Measurements from ENCODE around the gene LANCL1. TPM values are rescaled to one million over a fixed set of nuclear protein-coding genes. Genes with fewer than 3 reads are reported as not detected.
"Not testable (repeated sequence)": the region's sequence is repeated elsewhere in the genome, so short reads cannot be mapped to it uniquely, and the experiment has no call there.

Gene LANCL1
- polyA plus RNA-seq, 4 donors: 8.6 to 41.3 (median 15.2) TPM

DNA sequence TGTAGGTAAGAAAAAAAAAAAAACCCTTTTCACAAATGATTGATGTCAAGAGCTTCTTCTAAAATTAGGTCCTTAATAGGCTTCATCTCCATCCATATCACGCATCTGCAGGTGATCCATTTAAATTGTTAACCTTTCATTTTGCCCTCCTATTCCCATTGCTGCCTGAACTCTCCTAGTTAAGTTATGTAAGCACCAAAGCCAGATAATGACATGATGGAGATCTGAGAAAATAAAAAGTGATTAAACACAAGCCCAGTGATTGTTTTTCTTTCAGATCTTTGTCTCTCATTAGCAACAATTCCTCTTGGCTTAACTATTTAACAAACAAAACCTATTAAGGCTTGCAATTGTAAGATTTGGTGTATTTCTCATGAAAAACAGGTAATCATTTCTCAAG, 20.0 kb downstream of the LANCL1 start:
- no peak overlapping the region for H3K27ac ChIP-seq (ENCODE audit: low read depth in 1 of 3, low read length in 2 of 3)
- no peaks in the 10 kb centered on the region for H3K9me3 ChIP-seq (ENCODE audit: control insufficient read depth in 2 of 2, insufficient read depth in 1 of 2, low read depth in 1 of 2, low read length in 1 of 2)
- H3K36me3 ChIP-seq (ENCODE audit: control insufficient read depth in 3 of 3, insufficient read depth in 2 of 3, low read depth in 1 of 3, low read length in 3 of 3): peaks cover 0 to 11% (median 8%) of the 10 kb centered on the region in 3 donors
- H3K27me3 ChIP-seq (ENCODE audit: control insufficient read depth in 3 of 3, insufficient read depth in 3 of 3, low read length in 3 of 3): no peaks in the 10 kb centered on the region
- DNase-seq: no peak
- FAIRE-seq: no peak
- H3K4me3 ChIP-seq (ENCODE audit: low read depth in 1 of 3, low read length in 3 of 3): no peak overlapping the region
- WGBS, 3 donors: 84 to 96% (median 92%) methylated on average over 1 of the region's 1 CpG
- no peaks in the 10 kb centered on the region for H3K4me1 ChIP-seq (ENCODE audit: control insufficient read depth in 3 of 3, insufficient read depth in 2 of 3, low read depth in 1 of 3, low read length in 2 of 3)

DNA sequence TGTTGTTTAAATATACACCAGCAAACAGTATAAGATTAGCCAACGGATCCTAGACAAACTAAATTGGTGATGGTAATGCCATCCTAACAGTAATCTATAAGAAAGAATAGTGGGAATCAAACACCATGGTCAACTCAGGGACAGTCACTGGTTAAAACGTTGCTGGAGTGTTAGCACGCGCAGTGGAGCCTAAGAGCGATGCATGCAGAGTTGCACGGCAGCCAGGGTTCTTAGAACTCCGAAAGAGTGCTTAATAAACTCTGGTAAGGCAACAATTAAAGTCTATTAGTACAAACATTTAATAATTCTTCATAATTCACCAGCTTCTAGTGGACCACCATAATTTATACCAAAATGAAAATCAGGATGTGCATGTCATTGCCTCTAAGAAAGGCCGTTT, 22.2 kb downstream of the LANCL1 start:
- Histone ChIP-seq H3K4me3 (ENCODE audit: low read depth in 1 of 3, low read length in 3 of 3) (no peak overlapping the region), H3K27me3 (ENCODE audit: control insufficient read depth in 3 of 3, insufficient read depth in 3 of 3, low read length in 3 of 3) (no peaks in the 10 kb centered on the region), H3K9me3 (ENCODE audit: control insufficient read depth in 2 of 2, insufficient read depth in 1 of 2, low read depth in 1 of 2, low read length in 1 of 2) (no peaks in the 10 kb centered on the region), H3K27ac (ENCODE audit: low read depth in 1 of 3, low read length in 2 of 3) (no peak overlapping the region), H3K4me1 (ENCODE audit: control insufficient read depth in 3 of 3, insufficient read depth in 2 of 3, low read depth in 1 of 3, low read length in 2 of 3) (no peaks in the 10 kb centered on the region), H3K36me3 (ENCODE audit: control insufficient read depth in 3 of 3, insufficient read depth in 2 of 3, low read depth in 1 of 3, low read length in 3 of 3) (peaks cover 0 to 9% (median 7%) of the 10 kb centered on the region in 3 donors)
- FAIRE-seq: no peak
- DNase-seq: no peak
- WGBS, 3 donors: 88 to 91% (median 90%) methylated on average over 8 of the region's 8 CpGs

DNA sequence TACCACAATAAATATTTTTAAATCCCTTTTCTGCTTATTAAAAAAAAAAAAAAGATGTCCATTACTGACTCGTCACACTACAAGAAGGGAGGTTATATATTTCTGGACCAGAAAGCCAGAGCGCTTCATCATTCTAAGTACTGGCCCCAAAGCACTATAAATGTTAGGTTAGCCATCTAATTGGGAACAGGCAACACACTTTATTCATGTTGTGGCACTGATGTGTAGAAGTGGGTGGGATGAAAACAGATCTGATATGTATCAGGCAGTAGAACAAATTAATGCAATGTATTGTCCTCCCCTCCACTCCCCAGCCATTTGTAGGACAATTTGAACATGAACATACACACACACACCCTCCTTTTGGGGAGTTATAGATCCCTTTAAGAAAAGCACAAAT, 24.4 kb downstream of the LANCL1 start:
- Histone ChIP-seq H3K4me1 (ENCODE audit: control insufficient read depth in 3 of 3, insufficient read depth in 2 of 3, low read depth in 1 of 3, low read length in 2 of 3) (no peaks in the 10 kb centered on the region), H3K4me3 (ENCODE audit: low read depth in 1 of 3, low read length in 3 of 3) (no peak overlapping the region), H3K27ac (ENCODE audit: low read depth in 1 of 3, low read length in 2 of 3) (no peak overlapping the region), H3K27me3 (ENCODE audit: control insufficient read depth in 3 of 3, insufficient read depth in 3 of 3, low read length in 3 of 3) (no peaks in the 10 kb centered on the region), H3K9me3 (ENCODE audit: control insufficient read depth in 2 of 2, insufficient read depth in 1 of 2, low read depth in 1 of 2, low read length in 1 of 2) (no peaks in the 10 kb centered on the region), H3K36me3 (ENCODE audit: control insufficient read depth in 3 of 3, insufficient read depth in 2 of 3, low read depth in 1 of 3, low read length in 3 of 3) (peaks cover 0 to 7% (median 7%) of the 10 kb centered on the region in 3 donors)
- DNase-seq (no peak), FAIRE-seq (no peak)
- WGBS, 3 donors: 98 to 99% (median 98%) methylated on average over 2 of the region's 2 CpGs

DNA sequence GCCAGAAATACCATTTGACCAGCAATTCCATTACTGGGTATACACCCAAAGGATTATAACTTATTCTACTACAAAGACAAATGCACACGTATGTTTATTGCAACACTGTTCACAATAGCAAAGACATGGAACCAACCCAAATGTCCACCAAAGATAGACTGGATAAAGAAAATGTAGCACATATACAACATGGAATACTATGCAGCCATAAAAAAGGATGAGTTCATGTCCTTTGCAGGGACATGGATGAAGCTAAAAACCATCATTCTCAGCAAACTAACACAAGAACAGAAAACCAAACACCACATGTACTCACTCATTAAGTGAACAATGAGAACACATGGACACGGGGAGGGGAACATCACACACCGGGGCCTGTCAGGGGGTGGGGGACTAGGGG, 25.6 kb downstream of the LANCL1 start:
- 95 to 100% (median 99%) methylated on average over 3 of the region's 3 CpGs for WGBS, 3 donors
- not testable (repeated sequence) for DNase-seq; FAIRE-seq; H3K27ac ChIP-seq (ENCODE audit: low read depth in 1 of 3, low read length in 2 of 3); H3K4me1 ChIP-seq (ENCODE audit: control insufficient read depth in 3 of 3, insufficient read depth in 2 of 3, low read depth in 1 of 3, low read length in 2 of 3); H3K36me3 ChIP-seq (ENCODE audit: control insufficient read depth in 3 of 3, insufficient read depth in 2 of 3, low read depth in 1 of 3, low read length in 3 of 3); H3K27me3 ChIP-seq (ENCODE audit: control insufficient read depth in 3 of 3, insufficient read depth in 3 of 3, low read length in 3 of 3); H3K4me3 ChIP-seq (ENCODE audit: low read depth in 1 of 3, low read length in 3 of 3); H3K9me3 ChIP-seq (ENCODE audit: control insufficient read depth in 2 of 2, insufficient read depth in 1 of 2, low read depth in 1 of 2, low read length in 1 of 2)

DNA sequence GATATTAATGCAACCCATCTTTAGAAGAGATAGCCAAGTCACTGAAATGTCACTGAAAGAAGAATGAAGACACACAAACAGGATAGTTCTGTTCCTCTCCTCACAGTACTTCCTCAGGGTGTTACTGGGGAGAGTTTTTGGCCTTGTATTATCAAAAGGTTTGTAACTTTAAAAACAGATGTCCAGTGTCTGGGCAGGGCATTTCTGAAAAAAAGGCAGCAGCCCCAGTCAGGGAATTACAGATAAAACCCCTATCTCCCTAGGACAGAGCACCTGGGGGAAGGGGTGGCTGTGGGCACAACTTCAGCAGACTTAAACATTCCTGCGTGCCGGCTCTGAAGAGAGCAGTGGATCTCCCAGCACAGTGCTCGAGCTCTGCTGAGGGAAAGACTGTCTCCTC, 30.8 kb downstream of the LANCL1 start:
- FAIRE-seq: no peak
- no peaks in the 10 kb centered on the region for H3K4me1 ChIP-seq (ENCODE audit: control insufficient read depth in 3 of 3, insufficient read depth in 2 of 3, low read depth in 1 of 3, low read length in 2 of 3)

DNA sequence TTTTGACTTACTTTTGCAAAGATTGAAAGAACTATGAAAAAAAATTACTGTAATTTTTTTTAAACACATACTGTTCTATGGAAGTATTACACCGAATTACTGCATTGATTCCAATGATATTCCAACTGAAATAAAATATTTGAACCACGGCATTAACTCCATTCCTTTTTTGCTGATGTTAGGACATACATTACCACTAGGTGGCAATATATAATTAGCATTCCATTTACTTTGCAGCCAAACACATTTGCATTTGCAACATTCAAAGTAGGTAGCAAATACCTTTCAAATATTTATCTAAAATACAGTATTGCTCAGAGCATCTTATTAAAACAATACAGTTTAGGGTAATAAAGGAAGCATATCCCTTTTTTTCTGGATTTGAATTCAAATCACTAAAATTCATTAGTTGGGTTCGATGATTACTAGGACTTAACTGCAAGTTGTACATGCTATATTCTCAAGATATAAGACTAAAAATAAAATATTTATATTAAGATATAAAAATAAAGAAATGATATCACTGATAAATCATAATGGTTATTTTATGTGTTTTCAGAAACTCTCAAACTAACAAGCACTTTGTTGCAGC, 31.3 kb downstream of the LANCL1 start:
- 36 to 47% (median 36%) methylated on average over 3 of the region's 3 CpGs for WGBS, 3 donors
- Histone ChIP-seq H3K9me3 (ENCODE audit: control insufficient read depth in 2 of 2, insufficient read depth in 1 of 2, low read depth in 1 of 2, low read length in 1 of 2) (no peaks in the 10 kb centered on the region), H3K36me3 (ENCODE audit: control insufficient read depth in 3 of 3, insufficient read depth in 2 of 3, low read depth in 1 of 3, low read length in 3 of 3) (peaks cover 0 to 11% (median 3%) of the 10 kb centered on the region in 3 donors), H3K27me3 (ENCODE audit: control insufficient read depth in 3 of 3, insufficient read depth in 3 of 3, low read length in 3 of 3) (no peaks in the 10 kb centered on the region), H3K4me1 (ENCODE audit: control insufficient read depth in 3 of 3, insufficient read depth in 2 of 3, low read depth in 1 of 3, low read length in 2 of 3) (no peaks in the 10 kb centered on the region), H3K27ac (ENCODE audit: low read depth in 1 of 3, low read length in 2 of 3) (no peak overlapping the region), H3K4me3 (ENCODE audit: low read depth in 1 of 3, low read length in 3 of 3) (no peak overlapping the region)
- peak; percentile 75 for FAIRE-seq
- DNase-seq: peak; percentile 27

More for the DNA sequence above, 30.8 kb downstream of the LANCL1 start:
- Histone ChIP-seq H3K4me3 (ENCODE audit: low read depth in 1 of 3, low read length in 3 of 3) (no peak overlapping the region), H3K27me3 (ENCODE audit: control insufficient read depth in 3 of 3, insufficient read depth in 3 of 3, low read length in 3 of 3) (no peaks in the 10 kb centered on the region), H3K36me3 (ENCODE audit: control insufficient read depth in 3 of 3, insufficient read depth in 2 of 3, low read depth in 1 of 3, low read length in 3 of 3) (peaks cover 0 to 11% (median 3%) of the 10 kb centered on the region in 3 donors), H3K27ac (ENCODE audit: low read depth in 1 of 3, low read length in 2 of 3) (no peak overlapping the region), H3K9me3 (ENCODE audit: control insufficient read depth in 2 of 2, insufficient read depth in 1 of 2, low read depth in 1 of 2, low read length in 1 of 2) (no peaks in the 10 kb centered on the region)
- 90 to 95% (median 92%) methylated on average over 3 of the region's 3 CpGs for WGBS, 3 donors
- DNase-seq: no peak

DNA sequence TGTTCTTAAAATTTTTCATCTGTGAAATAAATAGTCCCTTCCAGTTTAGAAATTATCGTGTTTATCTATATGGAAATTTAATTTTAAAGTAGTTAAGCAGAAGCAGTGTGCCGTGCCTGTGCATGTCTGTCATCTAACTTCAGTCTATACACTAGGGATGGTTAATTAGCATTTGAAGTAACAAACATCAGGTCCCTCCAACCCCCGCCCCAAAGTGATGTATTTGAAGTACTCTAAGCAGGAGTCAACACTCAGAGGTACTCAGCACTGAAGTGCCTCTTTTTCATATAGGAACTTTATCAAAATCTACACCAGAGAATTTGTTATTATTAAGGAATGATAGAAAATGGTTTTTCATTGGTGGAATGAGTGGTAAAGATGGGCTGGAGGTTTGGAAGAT, 33.0 kb downstream of the LANCL1 start:
- FAIRE-seq: no peak
- Histone ChIP-seq H3K4me1 (ENCODE audit: control insufficient read depth in 3 of 3, insufficient read depth in 2 of 3, low read depth in 1 of 3, low read length in 2 of 3) (no peaks in the 10 kb centered on the region), H3K9me3 (ENCODE audit: control insufficient read depth in 2 of 2, insufficient read depth in 1 of 2, low read depth in 1 of 2, low read length in 1 of 2) (no peaks in the 10 kb centered on the region), H3K36me3 (ENCODE audit: control insufficient read depth in 3 of 3, insufficient read depth in 2 of 3, low read depth in 1 of 3, low read length in 3 of 3) (peaks cover 0 to 14% (median 6%) of the 10 kb centered on the region in 3 donors), H3K27me3 (ENCODE audit: control insufficient read depth in 3 of 3, insufficient read depth in 3 of 3, low read length in 3 of 3) (no peaks in the 10 kb centered on the region), H3K27ac (ENCODE audit: low read depth in 1 of 3, low read length in 2 of 3) (no peak overlapping the region), H3K4me3 (ENCODE audit: low read depth in 1 of 3, low read length in 3 of 3) (no peak overlapping the region)
- DNase-seq: no peak
- 95 to 97% (median 95%) methylated on average over 3 of the region's 3 CpGs for WGBS, 3 donors

DNA sequence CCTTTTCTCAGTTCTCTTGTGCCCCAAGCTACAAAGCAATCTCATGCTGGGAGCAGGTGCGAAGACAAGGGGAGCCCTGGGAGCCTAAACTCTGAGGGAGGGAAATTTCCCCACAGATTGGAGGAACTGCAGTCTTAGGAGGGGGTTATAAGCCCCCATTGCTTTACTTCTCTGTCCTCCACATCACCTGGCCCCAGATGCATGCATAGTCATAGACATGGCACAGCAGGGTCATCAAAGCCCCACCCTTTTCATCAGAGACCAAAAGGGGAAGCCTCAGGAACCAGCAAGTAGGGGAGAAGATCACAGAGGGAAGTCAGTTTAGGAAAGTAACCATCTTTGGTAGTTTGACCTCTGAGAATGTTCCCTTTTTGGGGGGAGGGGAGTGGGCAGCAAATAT, 33.7 kb downstream of the LANCL1 start:
- no peak for FAIRE-seq
- DNase-seq: no peak
- H3K4me1 ChIP-seq (ENCODE audit: control insufficient read depth in 3 of 3, insufficient read depth in 2 of 3, low read depth in 1 of 3, low read length in 2 of 3): no peaks in the 10 kb centered on the region
- WGBS, 3 donors: 94 to 100% (median 100%) methylated on average over 1 of the region's 1 CpG
- no peaks in the 10 kb centered on the region for H3K27me3 ChIP-seq (ENCODE audit: control insufficient read depth in 3 of 3, insufficient read depth in 3 of 3, low read length in 3 of 3)
- no peak overlapping the region for H3K4me3 ChIP-seq (ENCODE audit: low read depth in 1 of 3, low read length in 3 of 3)
- H3K36me3 ChIP-seq (ENCODE audit: control insufficient read depth in 3 of 3, insufficient read depth in 2 of 3, low read depth in 1 of 3, low read length in 3 of 3): peaks cover 0 to 14% (median 6%) of the 10 kb centered on the region in 3 donors
- H3K27ac ChIP-seq (ENCODE audit: low read depth in 1 of 3, low read length in 2 of 3): no peak overlapping the region
- no peaks in the 10 kb centered on the region for H3K9me3 ChIP-seq (ENCODE audit: control insufficient read depth in 2 of 2, insufficient read depth in 1 of 2, low read depth in 1 of 2, low read length in 1 of 2)

DNA sequence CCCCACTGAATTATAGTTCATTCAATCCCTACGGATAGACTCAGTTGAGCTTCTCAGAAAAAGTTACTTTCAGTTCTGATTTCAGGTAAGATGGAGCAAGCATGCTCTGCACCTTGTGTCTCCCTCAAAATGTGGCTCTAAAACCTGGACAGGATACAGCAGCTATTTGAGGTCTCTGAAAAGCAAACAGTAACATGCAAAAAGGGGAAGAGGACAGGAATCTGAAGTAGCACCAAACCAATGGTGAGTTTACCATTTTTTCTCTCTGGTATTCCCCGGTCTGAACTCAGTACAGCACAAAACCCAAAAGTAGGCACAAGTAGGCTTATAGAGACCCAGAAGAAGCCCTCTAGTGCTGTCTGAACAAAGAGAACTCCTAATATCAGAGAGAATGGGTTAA, 34.1 kb downstream of the LANCL1 start:
- Histone ChIP-seq H3K9me3 (ENCODE audit: control insufficient read depth in 2 of 2, insufficient read depth in 1 of 2, low read depth in 1 of 2, low read length in 1 of 2) (no peaks in the 10 kb centered on the region), H3K27ac (ENCODE audit: low read depth in 1 of 3, low read length in 2 of 3) (no peak overlapping the region), H3K27me3 (ENCODE audit: control insufficient read depth in 3 of 3, insufficient read depth in 3 of 3, low read length in 3 of 3) (no peaks in the 10 kb centered on the region), H3K4me3 (ENCODE audit: low read depth in 1 of 3, low read length in 3 of 3) (no peak overlapping the region), H3K4me1 (ENCODE audit: control insufficient read depth in 3 of 3, insufficient read depth in 2 of 3, low read depth in 1 of 3, low read length in 2 of 3) (no peaks in the 10 kb centered on the region), H3K36me3 (ENCODE audit: control insufficient read depth in 3 of 3, insufficient read depth in 2 of 3, low read depth in 1 of 3, low read length in 3 of 3) (peaks cover 0 to 16% (median 6%) of the 10 kb centered on the region in 3 donors)
- WGBS, 3 donors: 86 to 94% (median 88%) methylated on average over 2 of the region's 2 CpGs
- no peak for FAIRE-seq
- no peak for DNase-seq

All from small intestine (tissue), 7 donors.